ENCODE data around the gene AK3.

The AK3 gene

GRCh38 chr9:4748612-4749011 lies 7.6 kb upstream of the AK3 start:
- DNase-seq (ENCODE audit: low read depth), result no peak

GRCh38 chr9:4746278-4747030 lies 5.5 kb upstream of the AK3 start:
- DNase-seq (ENCODE audit: low read depth), result no peak

- no peak for DNase-seq (ENCODE audit: low read depth)
Measured at GRCh38 chr9:4743131-4743875, 2.3 kb upstream of the AK3 start.

- DNase-seq (ENCODE audit: low read depth), result no peak
Measured at GRCh38 chr9:4742246-4742645, 1.2 kb upstream of the AK3 start.

DNA sequence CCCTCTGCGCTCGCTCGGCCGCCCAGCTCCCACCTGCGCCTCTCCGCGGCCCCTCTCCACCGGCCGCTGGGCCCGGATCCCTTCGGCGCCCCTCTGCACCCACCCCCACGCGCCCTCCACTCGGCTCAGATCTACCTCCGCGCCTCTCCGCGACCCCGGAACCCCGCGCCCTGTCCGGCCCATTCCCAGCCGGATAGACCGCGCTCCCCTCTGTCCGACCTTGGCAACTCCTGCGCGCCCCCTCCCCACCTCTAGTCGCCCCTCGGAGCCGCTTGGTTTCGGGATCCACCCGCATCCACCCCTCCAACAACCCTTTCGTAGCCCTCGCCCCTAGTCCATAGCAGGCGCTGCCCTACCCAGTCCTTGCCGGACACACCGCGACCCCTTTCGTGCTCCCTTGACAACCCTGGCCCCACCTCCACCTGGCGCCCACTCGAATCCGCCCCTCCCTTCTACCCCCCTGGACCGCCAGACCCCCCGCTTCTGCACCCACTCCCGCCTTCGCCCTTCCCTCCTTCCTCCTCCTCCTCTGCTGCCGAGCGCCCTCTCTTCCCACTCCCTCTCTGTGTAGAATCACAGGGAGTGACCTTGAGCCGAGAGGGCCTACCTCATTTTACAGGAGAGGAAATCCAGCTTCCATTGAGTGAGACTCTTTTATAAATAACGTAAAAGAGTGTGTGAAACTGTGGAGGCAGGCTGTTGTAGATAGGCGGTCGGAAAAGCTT lies 525 bp upstream of the AK3 start:
- no peak for DNase-seq (ENCODE audit: low read depth)

GRCh38 chr9:4740388-4740637 lies 689 bp downstream of the AK3 start:
- DNase-seq (ENCODE audit: low read depth), result no peak

DNA sequence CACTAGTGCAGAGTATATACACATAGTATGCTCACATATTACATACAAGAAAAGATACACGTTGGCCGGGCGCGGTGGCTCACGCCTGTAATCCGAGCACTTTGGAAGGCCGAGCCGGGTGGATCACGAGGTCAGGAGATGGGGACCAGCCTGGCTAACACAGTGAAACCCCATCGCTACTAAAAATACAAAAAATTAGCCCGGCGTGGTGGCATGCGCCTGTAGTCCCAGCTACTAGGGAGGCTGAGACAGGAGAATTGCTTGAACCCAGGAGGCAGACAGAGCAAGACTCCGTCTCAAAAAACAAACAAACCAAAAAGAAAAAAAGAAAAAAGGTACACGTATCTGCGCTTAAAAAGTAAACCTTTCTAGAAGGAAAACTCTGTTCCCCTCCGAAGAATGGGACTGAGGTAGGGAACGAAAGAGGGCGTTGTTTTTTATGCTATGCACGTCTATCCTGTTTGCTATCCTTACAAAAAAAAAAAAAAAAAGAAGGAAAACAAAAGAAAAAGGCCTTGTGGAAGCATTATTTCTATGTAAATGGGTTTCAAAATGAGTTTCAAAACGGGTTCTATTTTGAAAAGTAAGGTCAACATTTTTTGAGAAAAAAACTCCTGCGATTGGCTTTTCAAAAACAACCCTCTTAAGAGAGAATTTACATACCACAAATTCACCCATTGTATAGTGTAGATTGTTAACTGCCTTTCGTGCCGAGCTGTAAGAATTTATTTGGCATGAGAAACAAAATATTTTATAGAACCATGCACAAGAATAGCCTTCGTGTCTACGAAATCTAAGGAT lies 1.2 kb downstream of the AK3 start:
- DNase-seq (ENCODE audit: low read depth), result no peak

GRCh38 chr9:4738866-4739586 lies 2.0 kb downstream of the AK3 start:
- no peak for DNase-seq (ENCODE audit: low read depth)

GRCh38 chr9:4734150-4734549 lies 6.9 kb downstream of the AK3 start:
- no peak for DNase-seq (ENCODE audit: low read depth)

GRCh38 chr9:4732890-4733289 lies 8.1 kb downstream of the AK3 start:
- DNase-seq (ENCODE audit: low read depth), result no peak

DNA sequence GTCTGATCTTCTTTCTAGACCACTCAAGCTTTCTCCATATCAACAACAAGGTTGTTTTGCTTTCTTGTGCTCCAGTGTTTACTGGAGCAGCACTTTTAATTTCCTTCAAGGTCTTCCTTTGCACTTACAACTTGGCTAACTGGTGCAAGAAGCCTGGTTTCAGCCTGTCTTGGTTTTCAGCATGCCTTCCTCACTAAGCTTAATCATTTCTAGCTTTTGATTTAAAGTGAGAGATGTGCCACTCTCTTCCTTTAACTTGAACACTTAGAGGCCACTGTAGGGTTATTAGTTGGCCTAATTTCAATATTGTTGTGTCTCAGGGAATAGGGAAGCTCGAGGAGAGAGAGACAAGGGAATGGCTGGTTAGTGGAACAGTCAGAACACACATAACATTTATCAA lies 13.4 kb downstream of the AK3 start:
- no peak for DNase-seq (ENCODE audit: low read depth)

DNA sequence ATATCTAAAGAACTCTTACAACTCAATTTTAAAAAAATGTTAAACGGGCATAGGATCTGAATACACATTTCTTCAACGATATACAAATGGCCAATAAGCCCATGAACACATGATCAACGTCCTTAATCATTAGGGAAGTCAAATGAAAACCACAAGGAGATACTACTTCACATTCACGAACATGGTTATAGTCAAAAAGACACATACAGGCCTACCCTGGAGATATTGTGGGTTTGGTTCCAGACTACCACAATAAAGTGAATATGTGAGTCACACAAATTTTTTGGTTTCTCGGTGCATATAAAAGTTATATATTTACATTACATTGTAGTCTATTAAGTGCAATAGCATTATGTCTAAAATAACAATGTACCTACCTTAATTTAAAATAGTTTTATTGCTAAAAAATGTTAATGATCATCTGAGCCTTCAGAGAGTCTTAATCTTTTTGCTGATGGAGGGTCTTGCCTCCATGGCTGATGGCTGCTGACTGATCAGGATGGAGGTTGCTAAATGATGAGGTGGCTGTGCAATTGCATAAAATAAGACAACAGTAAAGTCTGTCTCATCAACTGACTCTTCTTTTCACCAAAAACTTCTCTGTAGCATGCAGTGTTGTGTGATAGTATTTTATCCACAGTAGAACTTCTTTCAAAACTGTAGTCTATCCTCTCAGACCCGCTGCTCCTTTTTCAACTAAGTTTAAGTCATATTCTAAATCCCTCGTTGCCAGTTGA lies 15.1 kb downstream of the AK3 start:
- DNase-seq (ENCODE audit: low read depth), result no peak

- DNase-seq (ENCODE audit: low read depth), result no peak
Measured at GRCh38 chr9:4721736-4722135, 19.3 kb downstream of the AK3 start.

GRCh38 chr9:4718911-4719310 lies 22.1 kb downstream of the AK3 start:
- no peak for DNase-seq (ENCODE audit: low read depth)

DNA sequence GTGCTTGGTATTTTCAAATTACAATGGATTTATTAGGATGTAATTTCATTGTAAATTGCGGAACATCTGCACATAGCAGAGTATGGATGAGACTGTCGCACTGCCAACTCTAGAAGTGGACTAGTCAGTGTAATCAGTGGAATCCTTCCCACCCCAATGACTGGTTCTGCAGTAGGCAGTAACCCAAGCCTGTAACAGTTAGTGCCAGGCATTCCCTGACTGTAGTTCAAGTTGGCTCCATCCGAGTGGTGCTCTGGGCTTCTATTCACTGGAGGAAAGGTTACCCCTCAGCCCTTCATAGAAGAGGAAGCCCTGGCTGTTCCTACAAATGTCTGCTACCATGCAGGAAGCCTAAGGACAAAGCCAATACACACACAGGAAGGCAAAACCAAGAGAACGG lies 23.2 kb downstream of the AK3 start:
- no peak for DNase-seq (ENCODE audit: low read depth)

DNA sequence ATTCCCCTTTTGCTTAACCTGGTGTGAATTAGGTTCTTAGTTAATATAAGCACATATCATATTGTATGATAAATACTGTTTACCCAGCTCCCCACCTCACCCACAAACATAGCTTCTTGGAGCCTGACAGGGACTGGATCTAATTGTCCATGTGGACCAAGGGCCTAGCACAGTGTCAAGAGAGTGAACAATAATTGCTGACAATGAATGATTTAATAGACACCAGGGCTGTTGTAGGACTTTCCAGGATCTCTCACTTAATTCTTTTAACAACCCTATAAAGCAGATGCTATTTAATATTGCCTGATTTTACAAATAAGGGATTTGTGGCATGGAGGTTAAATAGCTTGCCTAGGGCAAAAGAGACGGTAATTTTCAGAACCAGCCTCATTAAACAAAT lies 24.8 kb downstream of the AK3 start:
- DNase-seq (ENCODE audit: low read depth), result no peak

GRCh38 chr9:4714266-4715016 lies 26.6 kb downstream of the AK3 start:
- DNase-seq (ENCODE audit: low read depth), result no peak

DNA sequence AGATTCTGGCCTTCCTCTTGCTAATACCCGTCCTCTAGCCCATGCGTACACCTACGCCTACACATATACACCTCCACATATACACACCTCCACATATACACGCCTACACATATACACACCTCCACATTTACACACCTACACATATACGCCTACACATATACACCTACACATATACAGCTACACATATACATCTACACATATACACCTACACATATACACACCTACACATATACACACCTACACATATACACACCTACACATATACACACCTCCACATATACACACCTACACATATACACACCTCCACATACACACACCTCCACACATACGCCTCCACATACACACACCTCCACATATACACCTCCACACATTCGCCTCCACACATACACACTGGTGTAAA lies 27.2 kb downstream of the AK3 start:
- no peak for DNase-seq (ENCODE audit: low read depth)

DNA sequence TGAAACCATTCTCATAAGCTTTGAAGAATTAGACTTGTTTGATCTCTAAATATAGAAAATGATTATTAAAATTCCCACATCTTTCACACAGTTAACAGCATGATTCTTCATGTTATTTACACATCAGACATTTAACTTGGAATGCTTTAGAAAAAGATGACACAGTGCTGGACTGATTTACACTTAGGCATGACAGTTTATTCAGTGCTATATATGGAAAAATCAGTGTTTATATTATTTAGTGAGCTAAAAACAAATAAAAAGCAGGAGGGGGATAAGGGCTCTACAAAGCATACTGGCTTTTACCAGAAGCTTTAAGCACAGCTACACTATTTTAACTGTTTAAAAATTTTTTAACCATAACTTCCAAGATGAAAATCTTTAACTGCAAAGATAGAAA lies 31.6 kb downstream of the AK3 start:
- no peak for DNase-seq (ENCODE audit: low read depth)

- DNase-seq (ENCODE audit: low read depth), result no peak
Measured at GRCh38 chr9:4706971-4707622, 33.9 kb downstream of the AK3 start.

All from T-helper 22 cell (primary cell).